Measurements from ENCODE around the gene ABCA1. TPM values are rescaled to one million over a fixed set of nuclear protein-coding genes. Genes with fewer than 3 reads are reported as not detected.
A peak's percentile ranks its signal among the peaks of the same experiment; 100 is the strongest.
"Not testable (repeated sequence)": the region's sequence is repeated elsewhere in the genome, so short reads cannot be mapped to it uniquely, and the experiment has no call there.

The ABCA1 gene
- total RNA-seq, 2 donors from 2014 or later = 12.4 to 19.5 TPM

DNA sequence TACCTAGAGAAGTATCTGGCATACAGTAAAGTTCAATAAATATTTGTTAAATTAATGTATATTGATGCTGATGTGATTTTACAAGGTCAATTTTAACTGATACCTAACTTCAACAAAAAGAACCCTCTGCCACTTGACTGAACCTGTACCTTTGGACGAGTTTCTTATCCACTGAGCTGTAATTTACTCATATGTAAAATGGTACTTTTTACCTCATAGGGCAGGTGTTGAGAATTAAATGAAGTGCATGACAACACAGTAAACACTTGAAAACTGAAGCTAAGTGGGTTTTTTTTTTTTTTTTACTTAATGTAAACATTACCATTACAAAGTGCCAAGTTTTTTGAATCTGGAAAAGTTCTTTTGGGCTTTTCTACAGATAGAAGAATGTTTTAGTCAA is 148.6 kb downstream of the ABCA1 start:
- H3K36me3 Mint-ChIP-seq (ENCODE audit: insufficient read depth in 2 of 2) = no peaks in the 10 kb centered on the region
- H3K27ac Mint-ChIP-seq = no peak overlapping the region
- no peaks in the 10 kb centered on the region for H3K4me1 Mint-ChIP-seq (ENCODE audit: low read depth)
- H3K4me3 Mint-ChIP-seq = no peak overlapping the region
- ATAC-seq (replicated peaks in 1 of 2) (no peak), DNase-seq (no peak)
- no peaks in the 10 kb centered on the region for H3K27me3 Mint-ChIP-seq (ENCODE audit: low read depth)
- H3K9me3 Mint-ChIP-seq = no peaks in the 10 kb centered on the region

DNA sequence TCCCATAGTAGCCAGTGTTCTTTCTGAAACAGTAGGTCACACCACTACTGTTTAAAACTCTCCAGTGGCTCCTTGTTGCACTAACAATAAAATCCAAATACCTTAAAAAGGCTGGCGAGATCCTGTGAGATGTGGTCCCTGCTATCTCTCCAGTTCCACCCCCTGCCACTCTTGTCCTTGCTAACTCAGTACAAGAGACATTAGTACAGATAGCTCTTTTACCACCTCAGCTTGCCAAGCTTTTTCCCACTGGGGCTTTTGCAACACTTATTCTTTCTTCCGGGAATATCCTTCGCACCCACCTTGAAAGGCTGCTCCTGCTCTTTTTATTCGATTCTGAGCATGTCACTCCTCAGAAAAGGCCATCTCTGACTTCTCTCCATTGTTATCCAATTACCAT is 149.2 kb downstream of the ABCA1 start:
- Mint-ChIP-seq H3K27ac (no peak overlapping the region), H3K4me3 (no peak overlapping the region), H3K4me1 (ENCODE audit: low read depth) (no peaks in the 10 kb centered on the region), H3K27me3 (ENCODE audit: low read depth) (no peaks in the 10 kb centered on the region), H3K36me3 (ENCODE audit: insufficient read depth in 2 of 2) (no peaks in the 10 kb centered on the region), H3K9me3 (no peaks in the 10 kb centered on the region)
- ATAC-seq (replicated peaks in 1 of 2) (no peak), DNase-seq (no peak)

DNA sequence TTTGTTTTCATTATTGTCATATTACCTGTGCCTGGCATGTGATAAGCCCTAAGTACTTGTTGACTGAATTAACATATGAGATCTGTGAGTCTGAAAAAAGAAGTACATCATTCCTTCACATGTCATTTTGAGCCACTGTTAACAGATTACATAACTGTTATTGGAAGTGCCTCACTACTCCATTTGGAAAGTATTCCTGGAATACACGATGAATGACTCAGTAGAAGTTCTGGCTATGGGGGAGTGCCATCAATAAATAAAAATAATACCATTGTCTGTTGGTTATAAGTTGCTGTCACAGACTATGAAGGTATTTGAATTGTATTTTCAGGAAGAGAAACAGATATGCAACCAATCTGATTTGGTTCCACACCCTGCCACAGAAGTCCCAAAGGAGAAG is 151.2 kb downstream of the ABCA1 start:
- no peaks in the 10 kb centered on the region for H3K9me3 Mint-ChIP-seq
- H3K4me3 Mint-ChIP-seq = no peak overlapping the region
- no peaks in the 10 kb centered on the region for H3K27me3 Mint-ChIP-seq (ENCODE audit: low read depth)
- no peak for ATAC-seq (replicated peaks in 1 of 2)
- H3K4me1 Mint-ChIP-seq (ENCODE audit: low read depth) = no peaks in the 10 kb centered on the region
- DNase-seq = no peak
- H3K36me3 Mint-ChIP-seq (ENCODE audit: insufficient read depth in 2 of 2) = no peaks in the 10 kb centered on the region
- H3K27ac Mint-ChIP-seq = no peak overlapping the region

DNA sequence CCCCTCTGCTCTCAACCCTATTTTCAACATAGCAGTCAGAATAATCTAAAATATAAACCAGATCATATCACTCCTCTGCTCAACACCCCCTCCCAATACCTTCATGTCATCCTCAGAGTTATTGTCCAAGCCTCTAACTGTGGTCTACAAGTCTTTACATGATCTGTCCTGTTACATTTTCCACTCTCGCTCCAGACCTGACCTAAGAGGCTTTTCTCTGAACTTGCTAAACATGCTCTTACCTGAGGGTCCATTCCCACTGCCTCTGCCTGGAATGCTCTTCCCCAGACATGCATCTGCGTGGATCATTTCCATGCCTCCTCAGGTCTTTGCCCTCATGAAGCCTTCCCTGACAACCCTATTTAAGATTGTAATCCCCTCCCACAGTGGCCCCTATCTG is 152.0 kb downstream of the ABCA1 start:
- H3K27ac Mint-ChIP-seq = no peak overlapping the region
- H3K27me3 Mint-ChIP-seq (ENCODE audit: low read depth) = no peaks in the 10 kb centered on the region
- no peaks in the 10 kb centered on the region for H3K36me3 Mint-ChIP-seq (ENCODE audit: insufficient read depth in 2 of 2)
- ATAC-seq (replicated peaks in 1 of 2) (peak in 1 of 2 donors; percentile 3), DNase-seq (no peak)
- no peaks in the 10 kb centered on the region for H3K9me3 Mint-ChIP-seq
- H3K4me1 Mint-ChIP-seq (ENCODE audit: low read depth) = no peaks in the 10 kb centered on the region
- no peak overlapping the region for H3K4me3 Mint-ChIP-seq

DNA sequence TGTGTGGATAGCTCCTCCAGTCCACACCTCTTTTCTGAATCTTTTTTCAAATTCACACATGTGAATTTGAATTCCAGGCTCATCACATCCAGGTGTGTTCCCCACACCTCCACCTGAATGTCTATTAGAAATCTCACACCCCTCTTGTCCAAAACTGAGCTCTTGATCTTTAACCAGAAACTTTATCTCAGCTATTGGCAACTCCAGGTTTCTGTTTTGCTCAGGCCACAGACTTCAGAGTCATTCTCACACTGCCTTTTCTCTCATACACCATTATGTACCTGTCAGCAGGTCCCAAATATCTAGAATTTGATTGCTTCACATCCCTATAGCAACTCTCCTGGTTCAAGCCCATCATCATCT is 152.4 kb downstream of the ABCA1 start:
- DNase-seq (no peak), ATAC-seq (replicated peaks in 1 of 2) (peak in 1 of 2 donors; percentile 52)
- Mint-ChIP-seq H3K4me3 (no peak overlapping the region), H3K27ac (no peak overlapping the region), H3K4me1 (ENCODE audit: low read depth) (no peaks in the 10 kb centered on the region), H3K36me3 (ENCODE audit: insufficient read depth in 2 of 2) (no peaks in the 10 kb centered on the region), H3K9me3 (no peaks in the 10 kb centered on the region), H3K27me3 (ENCODE audit: low read depth) (no peaks in the 10 kb centered on the region)

DNA sequence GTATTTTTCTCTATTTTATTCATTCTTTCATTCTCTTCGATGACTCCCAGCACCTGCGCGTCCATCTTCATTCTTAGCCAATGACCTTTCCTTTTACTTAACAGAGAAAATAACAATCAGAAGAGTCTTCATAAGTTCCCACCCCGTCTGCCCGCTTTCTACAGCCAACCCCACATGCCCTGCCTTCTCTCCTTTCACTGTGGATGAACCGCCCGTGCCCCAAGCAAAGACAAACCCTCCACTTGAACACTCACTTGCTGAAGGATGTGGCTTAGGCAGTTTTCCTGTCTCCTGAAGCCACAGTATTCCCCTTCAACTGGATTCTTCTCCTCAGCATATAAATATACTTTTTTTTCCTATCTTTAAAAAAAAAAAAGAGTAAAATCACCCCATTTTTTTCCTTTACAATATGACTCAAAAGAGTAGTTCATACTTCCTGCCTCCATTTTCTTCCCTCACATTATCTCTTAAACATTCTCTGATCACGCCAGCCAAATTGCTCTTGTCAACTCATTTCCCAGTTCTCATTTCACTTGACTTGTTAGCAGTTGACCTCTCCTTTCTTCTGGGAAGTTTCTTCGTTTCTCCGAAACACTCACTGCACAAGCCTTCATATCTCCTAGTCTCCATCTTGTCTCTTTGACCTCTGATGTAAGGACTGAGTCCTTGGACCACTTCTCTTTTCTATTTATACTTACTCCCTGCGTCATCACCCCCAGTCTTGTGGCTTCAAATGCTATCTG is 153.0 kb downstream of the ABCA1 start:
- Mint-ChIP-seq H3K9me3 (no peaks in the 10 kb centered on the region), H3K4me3 (no peak overlapping the region), H3K36me3 (ENCODE audit: insufficient read depth in 2 of 2) (no peaks in the 10 kb centered on the region), H3K4me1 (ENCODE audit: low read depth) (no peaks in the 10 kb centered on the region), H3K27ac (no peak overlapping the region), H3K27me3 (ENCODE audit: low read depth) (no peaks in the 10 kb centered on the region)
- ATAC-seq (replicated peaks in 1 of 2) (peak; percentile 34 to 49), DNase-seq (no peak)

DNA sequence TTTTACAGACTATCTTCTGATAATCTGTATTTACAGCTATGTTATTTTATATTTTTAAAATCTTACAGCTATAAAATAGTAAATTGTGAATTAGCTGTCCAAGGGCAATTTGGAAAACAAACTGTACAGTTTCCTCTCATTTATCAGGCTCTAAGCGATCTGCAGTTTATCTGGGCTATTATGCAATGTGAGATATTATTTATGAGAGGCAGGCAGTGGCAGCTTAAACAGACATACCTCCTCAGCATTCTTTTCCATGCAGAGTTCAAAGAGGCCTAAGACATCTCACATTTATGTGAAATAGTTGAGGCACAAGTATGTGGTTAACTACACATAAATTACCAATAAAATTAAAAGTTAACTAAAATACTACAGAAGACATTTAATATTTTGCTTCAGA is 153.8 kb downstream of the ABCA1 start:
- DNase-seq (no peak), ATAC-seq (replicated peaks in 1 of 2) (no peak)
- no peaks in the 10 kb centered on the region for H3K36me3 Mint-ChIP-seq (ENCODE audit: insufficient read depth in 2 of 2)
- no peaks in the 10 kb centered on the region for H3K4me1 Mint-ChIP-seq (ENCODE audit: low read depth)
- H3K9me3 Mint-ChIP-seq = no peaks in the 10 kb centered on the region
- H3K27ac Mint-ChIP-seq = no peak overlapping the region
- H3K4me3 Mint-ChIP-seq = no peak overlapping the region
- H3K27me3 Mint-ChIP-seq (ENCODE audit: low read depth) = no peaks in the 10 kb centered on the region

DNA sequence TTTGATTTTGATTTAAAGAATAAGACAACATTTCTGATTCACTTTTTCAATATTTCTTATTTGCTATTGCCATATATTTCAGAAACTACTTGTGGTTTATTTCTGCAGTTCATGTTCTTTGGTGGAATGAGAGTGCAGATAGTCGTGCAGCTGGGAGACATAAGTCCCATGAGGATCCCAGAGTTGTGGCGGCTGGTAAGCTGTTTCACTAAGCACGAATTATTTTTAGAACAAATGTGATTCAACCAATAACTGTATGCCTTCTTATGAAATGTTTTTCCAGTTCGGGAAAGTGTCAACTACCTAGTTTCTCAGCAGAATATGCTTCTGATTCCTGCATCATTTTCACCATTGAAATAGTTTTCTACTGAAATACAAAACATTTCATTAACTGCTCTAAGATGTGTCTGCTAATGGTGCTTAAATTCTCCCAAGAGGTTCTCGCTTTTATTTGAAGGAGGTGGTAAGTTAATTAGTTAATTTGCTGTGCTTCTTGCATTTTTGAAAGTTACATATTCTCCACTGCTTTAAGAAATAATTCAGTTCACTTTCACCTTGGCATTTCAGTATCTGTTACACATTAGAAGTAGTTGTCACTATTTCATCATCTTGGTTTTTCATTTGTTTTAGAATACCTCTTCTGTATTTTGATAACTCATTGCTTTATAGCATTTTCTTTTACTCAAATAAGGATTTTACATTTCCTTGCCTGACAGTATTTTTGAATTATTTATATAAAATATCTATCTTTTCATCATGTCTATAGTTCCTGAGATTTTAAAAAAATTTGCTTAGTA is 155.0 kb downstream of the ABCA1 start:
- Mint-ChIP-seq H3K4me3 (no peak overlapping the region), H3K4me1 (ENCODE audit: low read depth) (no peaks in the 10 kb centered on the region), H3K9me3 (no peaks in the 10 kb centered on the region), H3K27me3 (ENCODE audit: low read depth) (no peaks in the 10 kb centered on the region), H3K36me3 (ENCODE audit: insufficient read depth in 2 of 2) (no peaks in the 10 kb centered on the region), H3K27ac (no peak overlapping the region)
- no peak for ATAC-seq (replicated peaks in 1 of 2)
- DNase-seq = no peak

DNA sequence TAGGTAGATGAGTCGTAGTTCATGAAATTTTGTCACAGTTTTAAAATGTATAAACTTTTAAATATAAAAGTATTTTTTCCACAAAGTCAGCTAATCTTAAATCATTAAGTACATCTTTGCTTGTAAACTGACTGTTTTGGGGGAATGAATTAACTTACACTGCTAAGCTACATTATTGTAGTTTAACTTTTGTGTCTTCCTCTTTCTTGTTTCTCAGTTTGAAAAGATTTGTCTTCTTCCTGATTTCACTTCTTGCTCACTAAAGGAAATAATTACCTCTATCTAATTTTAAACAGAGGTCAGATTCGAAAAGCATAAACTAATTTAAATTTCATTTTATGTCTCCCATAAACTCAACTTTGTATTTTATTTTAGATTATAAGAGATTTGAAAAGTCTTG is 158.3 kb downstream of the ABCA1 start:
- Mint-ChIP-seq H3K36me3 (ENCODE audit: insufficient read depth in 2 of 2) (no peaks in the 10 kb centered on the region), H3K4me1 (ENCODE audit: low read depth) (no peaks in the 10 kb centered on the region), H3K9me3 (no peaks in the 10 kb centered on the region), H3K4me3 (no peak overlapping the region), H3K27me3 (ENCODE audit: low read depth) (no peaks in the 10 kb centered on the region), H3K27ac (no peak overlapping the region)
- DNase-seq (no peak), ATAC-seq (replicated peaks in 1 of 2) (no peak)

DNA sequence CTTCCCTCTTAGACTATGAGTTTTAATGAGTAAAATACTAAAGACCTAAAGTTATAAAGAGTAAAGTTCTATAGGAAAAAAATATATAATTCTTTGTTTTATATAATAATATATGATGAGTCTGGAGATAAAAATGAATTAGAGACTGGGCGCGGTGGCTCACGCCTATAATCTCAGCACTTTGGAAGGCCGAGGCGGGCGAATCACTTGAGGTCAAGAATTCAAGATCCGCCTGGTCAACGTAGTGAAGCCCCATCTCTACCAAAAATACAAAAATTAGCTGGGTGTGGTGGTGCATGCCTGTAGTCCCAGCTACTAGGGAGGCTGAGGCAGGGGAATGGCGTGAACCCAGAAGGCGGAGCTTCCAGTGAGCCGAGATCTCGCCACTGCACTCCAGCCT is 158.9 kb downstream of the ABCA1 start:
- not testable (repeated sequence) for H3K27me3 Mint-ChIP-seq (ENCODE audit: low read depth); DNase-seq; H3K9me3 Mint-ChIP-seq; H3K27ac Mint-ChIP-seq; H3K4me1 Mint-ChIP-seq (ENCODE audit: low read depth); ATAC-seq (replicated peaks in 1 of 2); H3K4me3 Mint-ChIP-seq; H3K36me3 Mint-ChIP-seq (ENCODE audit: insufficient read depth in 2 of 2)

DNA sequence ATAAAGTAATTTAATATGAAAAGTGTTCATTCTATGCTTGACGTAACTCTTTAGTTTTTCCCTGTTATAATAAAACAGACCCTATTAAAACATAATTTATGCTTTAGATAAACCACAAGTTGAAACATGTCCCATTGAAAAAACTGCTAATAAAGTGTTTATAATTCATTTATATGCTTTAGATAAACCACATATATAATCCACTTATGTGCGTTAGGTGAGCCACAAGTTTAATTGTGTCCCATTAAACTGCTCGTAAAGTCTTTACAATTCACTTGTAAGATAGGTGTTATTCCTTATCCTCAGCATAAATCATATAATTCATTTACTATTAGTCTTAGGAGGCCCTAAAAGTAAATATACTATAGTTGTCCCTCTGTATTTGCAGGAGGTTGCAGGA is 160.4 kb downstream of the ABCA1 start:
- H3K9me3 Mint-ChIP-seq = no peaks in the 10 kb centered on the region
- H3K4me1 Mint-ChIP-seq (ENCODE audit: low read depth) = peaks cover 7% of the 10 kb centered on the region
- no peak overlapping the region for H3K4me3 Mint-ChIP-seq
- ATAC-seq (replicated peaks in 1 of 2) = no peak
- H3K36me3 Mint-ChIP-seq (ENCODE audit: insufficient read depth in 2 of 2) = peaks cover 0 to 1% of the 10 kb centered on the region in 2 donors
- peaks cover 3% of the 10 kb centered on the region for H3K27me3 Mint-ChIP-seq (ENCODE audit: low read depth)
- DNase-seq = no peak
- no peak overlapping the region for H3K27ac Mint-ChIP-seq

DNA sequence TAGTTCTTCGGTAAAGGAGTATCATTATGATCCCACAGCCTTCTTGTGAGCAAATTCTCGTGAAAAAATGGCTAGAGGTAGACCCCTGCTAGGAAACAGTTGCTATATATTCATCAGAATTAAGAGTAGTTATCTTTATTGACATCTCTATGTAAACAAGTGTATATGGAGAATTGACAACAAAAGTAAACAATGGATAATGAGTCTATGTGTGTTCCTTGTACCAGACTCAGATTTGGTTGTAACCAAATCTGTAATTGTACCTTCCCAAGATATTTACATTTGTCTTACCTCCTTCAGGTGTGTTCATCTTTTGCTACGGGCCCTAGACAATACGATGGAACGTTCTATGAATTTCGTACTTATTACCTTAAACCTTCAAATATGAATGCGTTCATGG is 161.9 kb downstream of the ABCA1 start:
- ATAC-seq (replicated peaks in 1 of 2) = no peak
- no peak overlapping the region for H3K27ac Mint-ChIP-seq
- H3K36me3 Mint-ChIP-seq (ENCODE audit: insufficient read depth in 2 of 2) = peaks cover 0 to 3% of the 10 kb centered on the region in 2 donors
- peaks cover 7% of the 10 kb centered on the region for H3K27me3 Mint-ChIP-seq (ENCODE audit: low read depth)
- H3K9me3 Mint-ChIP-seq = no peaks in the 10 kb centered on the region
- H3K4me1 Mint-ChIP-seq (ENCODE audit: low read depth) = peaks cover 7% of the 10 kb centered on the region
- H3K4me3 Mint-ChIP-seq = no peak overlapping the region
- no peak for DNase-seq

DNA sequence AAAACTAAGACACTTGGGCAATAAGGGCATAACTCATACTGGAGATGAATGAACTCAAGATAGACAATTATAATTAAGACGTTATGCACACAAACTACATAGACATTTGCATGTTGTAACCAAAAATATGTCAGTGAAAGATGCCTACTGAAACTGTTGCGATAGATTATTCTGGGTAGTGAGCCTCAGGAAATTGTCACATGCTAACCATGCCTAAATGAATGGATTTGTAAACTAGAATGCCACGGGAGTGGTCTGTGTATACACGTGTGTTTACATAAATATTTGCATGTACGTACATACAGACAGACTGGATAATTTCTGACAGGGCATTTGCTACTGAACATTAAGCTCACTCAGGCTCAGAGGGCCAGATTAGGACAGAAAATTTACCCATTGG is 162.8 kb downstream of the ABCA1 start:
- ATAC-seq (replicated peaks in 1 of 2) (no peak), DNase-seq (no peak)
- Mint-ChIP-seq H3K36me3 (ENCODE audit: insufficient read depth in 2 of 2) (peaks cover 0 to 3% of the 10 kb centered on the region in 2 donors), H3K27ac (no peak overlapping the region), H3K4me3 (peak overlapping the region; percentile 89 to 90), H3K9me3 (no peaks in the 10 kb centered on the region), H3K4me1 (ENCODE audit: low read depth) (peaks cover 7% of the 10 kb centered on the region), H3K27me3 (ENCODE audit: low read depth) (peaks cover 7% of the 10 kb centered on the region)

DNA sequence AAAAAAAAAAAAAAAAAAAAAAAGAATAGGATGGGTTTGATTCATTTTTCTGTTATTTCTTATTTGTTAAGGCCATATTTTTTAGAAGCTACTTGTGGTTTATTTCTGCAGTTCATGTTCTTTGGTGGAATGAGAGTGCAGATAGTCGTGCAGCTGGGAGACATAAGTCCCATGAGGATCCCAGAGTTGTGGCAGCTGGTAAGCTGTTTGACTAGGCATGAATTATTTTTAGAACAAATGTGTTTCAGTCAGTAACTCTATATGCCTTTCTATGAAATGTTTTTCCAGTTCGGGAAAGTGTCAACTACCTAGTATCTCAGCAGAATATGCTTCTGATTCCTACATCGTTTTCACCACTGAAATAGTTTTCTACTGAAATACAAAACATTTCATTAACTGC is 169.0 kb downstream of the ABCA1 start:
- peaks cover 7% of the 10 kb centered on the region for H3K4me1 Mint-ChIP-seq (ENCODE audit: low read depth)
- DNase-seq = no peak
- no peaks in the 10 kb centered on the region for H3K9me3 Mint-ChIP-seq
- H3K27me3 Mint-ChIP-seq (ENCODE audit: low read depth) = peaks cover 7% of the 10 kb centered on the region
- ATAC-seq (replicated peaks in 1 of 2) = no peak
- H3K36me3 Mint-ChIP-seq (ENCODE audit: insufficient read depth in 2 of 2) = peaks cover 0 to 3% of the 10 kb centered on the region in 2 donors
- H3K27ac Mint-ChIP-seq = no peak overlapping the region
- H3K4me3 Mint-ChIP-seq = no peak overlapping the region

Measured in activated T-cell treated with anti-CD3 and anti-CD28 coated beads, Interleukin-2, amount 50 U/mL, for 72 hours (primary cell).